K562 (cell line): Measurements from ENCODE around the gene QRFP. TPM values are rescaled to one million over a fixed set of nuclear protein-coding genes. Genes with fewer than 3 reads are reported as not detected.

Source experiments
- ATAC-seq: fragments of 200-7000 bp; cut with Tn5 transposase; 3 replicates; pipeline ENCODE4 v1.9.1; 2020; ENCODE audit warnings: moderate library complexity
- BruUV-seq: library from RNA; stranded (reverse); fragments of 400-500 nt; replicated peaks from 2 replicates; lab custom pipeline; 2021; lab: Mats Ljungman, UMichigan
- CTCF ChIA-PET: fragments of 300-600 bp; formaldehyde crosslinking; extraction: SDS; loops from one replicate; lab custom pipeline; 2021; ENCODE audit warnings: low intra/inter-chr PET ratio; lab: Yijun Ruan, JAX
- POLR2A ChIA-PET: fragments of 300-600, 350-650 bp; sonication (Branson Sonifier 250); formaldehyde crosslinking; extraction: SDS; loops from one replicate; lab custom pipeline; 2021; ENCODE audit warnings: antibody characterized with exemption, inconsistent platforms; lab: Yijun Ruan, JAX
- DNase-seq, 4 experiments: peaks; one replicate each; pipeline versions ENCODE4 v3.0.0 to v3.0.0-alpha.2; 2011 to 2018; ENCODE audit warnings: low spot score in 3 of 4, mixed read lengths in 3 of 4; ENCODE audit errors: extremely low read depth in 1 of 4
- FAIRE-seq: peaks from 2 replicates; lab custom pipeline; 2011; peaks lifted over from hg19 to GRCh38; lab: Jason Lieb, UNC
- H2AFZ ChIP-seq: 2 replicates; pipeline ENCODE4 v1.6.0; 2011; ENCODE audit warnings: low read depth, low read length, control low read depth, inconsistent platforms
- H3K27ac ChIP-seq: fragments of 200-600 bp; 3 replicates; pipeline ENCODE4 v1.8.0; 2011; ENCODE audit warnings: low read depth, mild to moderate bottlenecking, control low read depth, inconsistent platforms, low read length, moderate library complexity, mixed read lengths; ENCODE audit errors: extremely low read depth
- H3K27me3 ChIP-seq, 2 experiments: fragments of 300-600 bp in 1 of 2; 2 replicates in 1 of 2; 3 replicates in 1 of 2; pipeline versions ENCODE4 v1.6.0 to v1.8.0; 2011; ENCODE audit warnings: inconsistent platforms in 2 of 2, low read length in 2 of 2, mild to moderate bottlenecking in 1 of 2, mixed read lengths in 1 of 2, moderate library complexity in 1 of 2; ENCODE audit not compliant: control insufficient read depth in 2 of 2, insufficient read depth in 2 of 2
- H3K36me3 ChIP-seq: fragments of 300-600 bp; 3 replicates; pipeline ENCODE4 v1.8.0; 2011; ENCODE audit warnings: mild to moderate bottlenecking, low read length, inconsistent platforms; ENCODE audit not compliant: control insufficient read depth, insufficient read depth
- H3K4me1 ChIP-seq, 2 experiments: fragments of 200-600 bp in 1 of 2; replicated peaks in 1 of 2; 2 replicates in 1 of 2; 3 replicates in 1 of 2; pipeline versions ENCODE4 v1.5.1 to v1.8.0; 2011; ENCODE audit warnings: inconsistent platforms in 2 of 2, low read length in 2 of 2, mild to moderate bottlenecking in 1 of 2, mixed read lengths in 1 of 2, moderate library complexity in 1 of 2; ENCODE audit not compliant: control insufficient read depth in 2 of 2, insufficient read depth in 2 of 2
- H3K4me2 ChIP-seq: 2 replicates; pipeline ENCODE4 v1.6.1; 2011; ENCODE audit warnings: low read length, control low read depth, inconsistent platforms, mixed read lengths; ENCODE audit not compliant: insufficient read depth
- H3K4me3 ChIP-seq: fragments of 200-600 bp; sonication (generic), shearing (Covaris generic); 2 replicates; pipeline ENCODE4 v1.5.1; 2016; ENCODE audit warnings: control low read depth, inconsistent platforms
- H3K79me2 ChIP-seq: fragments of 200-600 bp; 3 replicates; pipeline ENCODE4 v1.8.0; 2011; ENCODE audit warnings: low read length, inconsistent platforms; ENCODE audit not compliant: control insufficient read depth, insufficient read depth
- H3K9ac ChIP-seq, 2 experiments: 2 replicates each; pipeline versions ENCODE4 v1.6.0 to v1.6.1; 2011; ENCODE audit warnings: low read depth in 2 of 2, low read length in 2 of 2, control low read depth in 1 of 2, inconsistent platforms in 1 of 2, mild to moderate bottlenecking in 1 of 2, mixed read lengths in 1 of 2; ENCODE audit not compliant: insufficient read depth in 1 of 2
- H3K9me1 ChIP-seq: one replicate; pipeline ENCODE4 v1.6.0; 2011; ENCODE audit warnings: inconsistent platforms, mild to moderate bottlenecking, low read length, moderate library complexity; ENCODE audit not compliant: control insufficient read depth, insufficient read depth
- H3K9me3 ChIP-seq: replicated peaks from 2 replicates; pipeline ENCODE4 v1.5.1; 2011; ENCODE audit warnings: low read depth, low read length, inconsistent platforms; ENCODE audit not compliant: control insufficient read depth, insufficient read depth
- H4K20me1 ChIP-seq: replicated peaks from 2 replicates; pipeline ENCODE4 v1.6.1; 2011; ENCODE audit warnings: low read length, inconsistent platforms, mixed read lengths; ENCODE audit not compliant: control insufficient read depth, insufficient read depth
- DDX20 ChIP-seq: fragments of 450-650 bp; IDR thresholded peaks from 2 replicates; pipeline ENCODE4 v1.6.1; 2016; ENCODE audit warnings: missing genetic modification characterization, low read depth, mild to moderate bottlenecking, missing compliant biosample characterization, moderate library complexity
- NFE2L1 ChIP-seq: fragments of 450-650 bp; IDR thresholded peaks from 2 replicates; pipeline ENCODE4 v1.6.1; 2016; ENCODE audit warnings: missing genetic modification characterization, low read depth, mild to moderate bottlenecking, missing compliant biosample characterization, moderate library complexity, borderline replicate concordance
- WGBS: fragments of 100-300 bp; shearing (Covaris generic); methylation state at CpG from one replicate; pipeline ENCODE4 v1.1.6; 2016; ENCODE audit warnings: low coverage, mixed read lengths; ENCODE audit not compliant: insufficient coverage; ENCODE audit errors: missing lambda C conversion rate; 5-methylcytosine and 5-hydroxymethylcytosine counted together
- in situ Hi-C: fragments of 300-500 bp; cut with MboI; formaldehyde crosslinking; loops from 4 replicates; pipeline ENCODE4 v1.15.0; 2018; ENCODE audit warnings: inconsistent platforms, mixed read lengths
- intact Hi-C: fragments of 100-400 bp; cut with micrococcal nuclease; formaldehyde crosslinking; loops from 2 replicates; pipeline ENCODE4 v1.14.2; 2022
- polyA plus RNA-seq, 8 experiments: library from polyadenylated mRNA; depleted of rRNA in 4 of 8; stranded (reverse) in 5 of 8; unstranded in 3 of 8; fragments of >200 nt; fragmentation: Nextera tagmentation in 2 of 8; fragmentation: Illumina TruSeq in 1 of 8; extraction: Ambion mirVana in 2 of 8; extraction: Trizol in 1 of 8; gene quantifications; 2 replicates each; pipeline versions ENCODE4 v1.2.1 to v1.2.3, GENCODE V29; 2011 to 2014; ENCODE audit warnings: inconsistent platforms in 1 of 8, missing spikeins in 1 of 8
- total RNA-seq, 7 experiments: library from RNA; depleted of rRNA in 6 of 7; stranded (reverse); fragments of >200 nt in 6 of 7; fragmentation: Illumina TruSeq in 2 of 7; extraction: Trizol in 2 of 7; gene quantifications; 2 replicates each; pipeline versions ENCODE4 v1.2.1 to v1.2.3, GENCODE V29; 2011 to 2021; ENCODE audit warnings: low replicate concordance in 1 of 7

QRFP gene
- total and polyA plus RNA-seq, 9 of the 15 experiments (the other 6 are each of a cell fraction or from before 2014, with no cell fraction given): not detected

DNA sequence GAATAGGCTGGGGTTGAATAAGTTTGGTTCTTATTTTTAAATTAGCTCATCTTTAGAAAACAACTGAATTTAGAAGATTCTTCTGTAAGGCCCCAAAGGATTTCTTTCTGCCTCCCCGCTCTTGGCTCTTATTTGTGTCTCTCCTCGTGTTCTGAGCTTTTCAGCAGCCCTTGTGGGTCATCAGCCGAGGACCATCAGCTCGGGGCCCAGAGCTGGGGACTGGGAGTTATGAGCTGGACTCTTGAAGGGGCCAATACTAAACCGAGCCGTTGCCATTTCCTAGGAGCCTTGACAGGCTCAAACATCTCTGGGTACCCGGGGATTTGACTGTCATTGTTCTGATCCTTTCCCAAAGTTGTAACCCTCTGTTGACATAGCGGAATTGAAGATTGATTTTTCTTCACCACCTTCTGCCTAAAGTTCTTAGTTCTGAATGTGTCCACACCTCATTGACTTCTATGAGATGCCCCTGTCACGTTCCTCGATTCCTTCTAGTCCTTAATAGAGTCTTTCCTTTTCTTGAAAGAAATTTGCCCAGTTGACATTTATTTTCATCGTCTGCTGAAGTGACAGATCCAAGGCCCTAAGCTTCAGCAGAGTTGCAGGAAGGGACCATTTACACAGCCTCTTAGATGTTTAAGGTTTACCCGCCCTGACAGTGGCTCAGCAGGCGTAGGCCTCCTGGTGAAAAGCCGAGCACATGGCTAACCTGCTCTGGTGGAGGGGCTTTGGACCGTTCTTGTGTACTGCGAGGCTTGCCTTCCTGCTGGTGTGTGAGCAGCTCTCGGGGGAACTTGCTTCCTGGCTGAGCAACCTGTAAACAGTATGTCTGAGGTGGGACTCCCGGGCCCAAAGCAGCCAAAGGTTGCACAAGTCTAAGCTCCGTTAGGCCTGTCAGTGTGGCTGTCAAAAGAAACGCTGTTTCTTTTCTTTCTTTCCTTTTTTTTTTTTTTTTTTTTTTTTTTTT, 37.6 kb downstream of the QRFP start:
- no peak for ATAC-seq
- BruUV-seq: no TSS peak
- POLR2A ChIA-PET: interaction anchor here (0.6 to 2.4 kb wide), 30 partner anchors 8 to 216 kb away, joined by 3 to 17 read pairs (median 4); partner anchors contain the start of gene ABL1
- Histone ChIP-seq H3K79me2 (no peaks in the 10 kb centered on the region), H3K9me1 (peaks cover 13% of the 10 kb centered on the region), H2AFZ (no peak overlapping the region), H3K27ac (no peak overlapping the region), H3K4me2 (no peak overlapping the region), H3K4me3 (no peak overlapping the region), H3K36me3 (peaks cover 74% of the 10 kb centered on the region), H3K9ac (peak overlapping the region in 1 of 2 experiments; percentile 15; a peak in 2 of 4 replicates), H3K9me3 (no peaks in the 10 kb centered on the region), H3K27me3 (no peaks in the 10 kb centered on the region), H4K20me1 (peaks cover 50% of the 10 kb centered on the region), H3K4me1 (peaks cover 10% of the 10 kb centered on the region in 2 experiments)
- 76% methylated on average over 20 of the region's 20 CpGs for WGBS
- in situ Hi-C loops (no loop called here), intact Hi-C loops (no loop called here)
- peak in 1 of 4 experiments; percentile 57 for DNase-seq
- no peak for FAIRE-seq
- TF ChIP-seq DDX20 (tag): no peak
- TF ChIP-seq NFE2L1: no peak
- CTCF ChIA-PET: interaction anchor here (0.6 to 15.1 kb wide), 3 partner anchors 11 to 88 kb away, joined by 3 to 636 read pairs (median 4); no protein-coding TSS in a partner anchor
